ENCODE results near the gene RAB7B. TPM values are rescaled to one million over a fixed set of nuclear protein-coding genes. Genes with fewer than 3 reads are reported as not detected.

The RAB7B gene
- total RNA-seq, 1 donor from 2014 or later = not detected

GRCh38 chr1:205991237-205991636 is 12.0 kb downstream of the RAB7B start:
- Histone ChIP-seq H3K27me3 (no peaks in the 10 kb centered on the region), H3K4me2 (no peak overlapping the region), H3K4me1 (peaks cover 8% of the 10 kb centered on the region), H4K20me1 (ENCODE audit: low read depth) (no peaks in the 10 kb centered on the region), H3K4me3 (no peak overlapping the region), H2AFZ (replicated peaks) (no peak overlapping the region), H3K9ac (no peak overlapping the region), H3K79me2 (ENCODE audit: low read depth) (no peaks in the 10 kb centered on the region), H3K27ac (no peak overlapping the region), H3K9me3 (ENCODE audit: low read depth) (no peaks in the 10 kb centered on the region), H3F3A (ENCODE audit: low read depth) (no peaks in the 10 kb centered on the region), H3K36me3 (no peaks in the 10 kb centered on the region)
- Mint-ChIP-seq H3K36me3 (peaks cover 3% of the 10 kb centered on the region), H3K4me3 (no peak overlapping the region), H3K27me3 (ENCODE audit: insufficient read depth, low read depth) (peaks cover 8% of the 10 kb centered on the region), H3K27ac (no peak overlapping the region), H3K9me3 (peaks cover 9% of the 10 kb centered on the region), H3K4me1 (peaks cover 27% of the 10 kb centered on the region)
- TF ChIP-seq CTCF (IDR thresholded peaks at IDR 0.05) (no peak), EZH2 (IDR thresholded peaks at IDR 0.05) (no peak), EZH2phosphoT487 (IDR thresholded peaks at IDR 0.05) (no peak)
- no peak for DNase-seq (ENCODE audit: low spot score)

- H3K27ac ChIP-seq = no peak overlapping the region
- no peak overlapping the region for H3K9ac ChIP-seq
- no peaks in the 10 kb centered on the region for H4K20me1 ChIP-seq (ENCODE audit: low read depth)
- Mint-ChIP-seq H3K36me3 (peaks cover 3% of the 10 kb centered on the region), H3K9me3 (peaks cover 9% of the 10 kb centered on the region), H3K27me3 (ENCODE audit: insufficient read depth, low read depth) (peaks cover 8% of the 10 kb centered on the region), H3K4me1 (peaks cover 27% of the 10 kb centered on the region), H3K4me3 (no peak overlapping the region), H3K27ac (no peak overlapping the region)
- TF ChIP-seq EZH2phosphoT487 (IDR thresholded peaks at IDR 0.05) = no peak
- TF ChIP-seq EZH2 (IDR thresholded peaks at IDR 0.05) = no peak
- no peak for TF ChIP-seq CTCF (IDR thresholded peaks at IDR 0.05)
- no peaks in the 10 kb centered on the region for H3K9me3 ChIP-seq (ENCODE audit: low read depth)
- no peak overlapping the region for H3K4me3 ChIP-seq
- H2AFZ ChIP-seq (replicated peaks) = no peak overlapping the region
- no peak for DNase-seq (ENCODE audit: low spot score)
- peaks cover 8% of the 10 kb centered on the region for H3K4me1 ChIP-seq
- no peaks in the 10 kb centered on the region for H3F3A ChIP-seq (ENCODE audit: low read depth)
- no peaks in the 10 kb centered on the region for H3K79me2 ChIP-seq (ENCODE audit: low read depth)
- no peak overlapping the region for H3K4me2 ChIP-seq
- no peaks in the 10 kb centered on the region for H3K36me3 ChIP-seq
- H3K27me3 ChIP-seq = no peaks in the 10 kb centered on the region
These were observed 13.0 kb downstream of the RAB7B start for GRCh38 chr1:205990226-205990625.

- Mint-ChIP-seq H3K27ac (no peak overlapping the region), H3K4me1 (peaks cover 26% of the 10 kb centered on the region), H3K27me3 (ENCODE audit: insufficient read depth, low read depth) (peaks cover 10% of the 10 kb centered on the region), H3K9me3 (peaks cover 9% of the 10 kb centered on the region), H3K36me3 (peaks cover 3% of the 10 kb centered on the region), H3K4me3 (no peak overlapping the region)
- Histone ChIP-seq H3F3A (ENCODE audit: low read depth) (no peaks in the 10 kb centered on the region), H3K36me3 (no peaks in the 10 kb centered on the region), H3K4me3 (no peak overlapping the region), H3K27ac (no peak overlapping the region), H2AFZ (replicated peaks) (no peak overlapping the region), H3K27me3 (no peaks in the 10 kb centered on the region), H4K20me1 (ENCODE audit: low read depth) (no peaks in the 10 kb centered on the region), H3K9ac (no peak overlapping the region), H3K79me2 (ENCODE audit: low read depth) (no peaks in the 10 kb centered on the region), H3K4me2 (no peak overlapping the region), H3K4me1 (peaks cover 7% of the 10 kb centered on the region), H3K9me3 (ENCODE audit: low read depth) (no peaks in the 10 kb centered on the region)
- DNase-seq (ENCODE audit: low spot score) = no peak
- TF ChIP-seq EZH2phosphoT487 (IDR thresholded peaks at IDR 0.05) (no peak), EZH2 (IDR thresholded peaks at IDR 0.05) (no peak), CTCF (IDR thresholded peaks at IDR 0.05) (no peak)
These were observed 13.4 kb downstream of the RAB7B start for GRCh38 chr1:205989786-205990185.

Measured in neural progenitor cell (in vitro differentiated cells).